ENCODE measurements around the gene TAX1BP1. TPM values are rescaled to one million over a fixed set of nuclear protein-coding genes. Genes with fewer than 3 reads are reported as not detected.

TAX1BP1 gene
- polyA plus RNA-seq, 1 donor from 2014 or later = 115 TPM

- Histone ChIP-seq H3K4me2 (ENCODE audit: low read length) (no peak overlapping the region), H2AFZ (ENCODE audit: low read depth, low read length) (no peak overlapping the region), H3K9me3 (ENCODE audit: low read length) (no peaks in the 10 kb centered on the region), H3K4me3 (ENCODE audit: low read length) (no peak overlapping the region), H3K36me3 (ENCODE audit: insufficient read depth, low read length) (no peaks in the 10 kb centered on the region), H3K9ac (ENCODE audit: low read length) (no peak overlapping the region), H3K27ac (ENCODE audit: low read length) (no peak overlapping the region), H3K79me2 (replicated peaks; ENCODE audit: insufficient read depth, low read length) (no peaks in the 10 kb centered on the region), H4K20me1 (ENCODE audit: insufficient read depth) (no peaks in the 10 kb centered on the region), H3K9me2 (ENCODE audit: insufficient read depth, low read length) (no peaks in the 10 kb centered on the region), H3K27me3 (ENCODE audit: insufficient read depth, low read depth, low read length) (no peaks in the 10 kb centered on the region), H3F3A (ENCODE audit: insufficient read depth, low read length, poor library complexity, severe bottlenecking) (no peaks in the 10 kb centered on the region)
- TF ChIP-seq CTCF (IDR thresholded peaks at IDR 0.05; ENCODE audit: poor library complexity, severe bottlenecking) (no peak), TAF1 (IDR thresholded peaks at IDR 0.05; ENCODE audit: low read depth) (no peak), POLR2AphosphoS5 (IDR thresholded peaks at IDR 0.05) (no peak), REST (IDR thresholded peaks at IDR 0.05; ENCODE audit: borderline replicate concordance) (no peak), MXI1 (conservative IDR thresholded peaks at IDR 0.05; ENCODE audit: poor library complexity, severe bottlenecking) (no peak), EZH2 (IDR thresholded peaks at IDR 0.05; ENCODE audit: borderline replicate concordance, insufficient read depth, low read length, poor library complexity, severe bottlenecking) (no peak), EP300 (conservative IDR thresholded peaks at IDR 0.05; ENCODE audit: poor library complexity, severe bottlenecking) (no peak), RAD21 (conservative IDR thresholded peaks at IDR 0.05) (no peak), SMC3 (conservative IDR thresholded peaks at IDR 0.05; ENCODE audit: poor library complexity) (no peak)
Observed at GRCh38 chr7:27697861-27698430, 42.0 kb upstream of the TAX1BP1 start.

GRCh38 chr7:27699751-27700150, 40.2 kb upstream of the TAX1BP1 start:
- Histone ChIP-seq H4K20me1 (ENCODE audit: insufficient read depth) (no peaks in the 10 kb centered on the region), H3K27me3 (ENCODE audit: insufficient read depth, low read depth, low read length) (no peaks in the 10 kb centered on the region)
- no peak for TF ChIP-seq RAD21 (conservative IDR thresholded peaks at IDR 0.05)
- no peak for TF ChIP-seq POLR2AphosphoS5 (IDR thresholded peaks at IDR 0.05)
- no peak for TF ChIP-seq EZH2 (IDR thresholded peaks at IDR 0.05; ENCODE audit: borderline replicate concordance, insufficient read depth, low read length, poor library complexity, severe bottlenecking)
- no peak for TF ChIP-seq REST (IDR thresholded peaks at IDR 0.05; ENCODE audit: borderline replicate concordance)
- no peak for TF ChIP-seq SMC3 (conservative IDR thresholded peaks at IDR 0.05; ENCODE audit: poor library complexity)
- TF ChIP-seq CTCF (IDR thresholded peaks at IDR 0.05; ENCODE audit: poor library complexity, severe bottlenecking) = no peak
- TF ChIP-seq MXI1 (conservative IDR thresholded peaks at IDR 0.05; ENCODE audit: poor library complexity, severe bottlenecking) = no peak
- no peak for TF ChIP-seq TAF1 (IDR thresholded peaks at IDR 0.05; ENCODE audit: low read depth)
- no peak for TF ChIP-seq EP300 (conservative IDR thresholded peaks at IDR 0.05; ENCODE audit: poor library complexity, severe bottlenecking)

More at GRCh38 chr7:27699751-27700150, 40.2 kb upstream of the TAX1BP1 start:
- H3K4me3 ChIP-seq (ENCODE audit: low read length) = no peak overlapping the region
- H3K9ac ChIP-seq (ENCODE audit: low read length) = no peak overlapping the region
- no peaks in the 10 kb centered on the region for H3K79me2 ChIP-seq (replicated peaks; ENCODE audit: insufficient read depth, low read length)
- no peak overlapping the region for H3K27ac ChIP-seq (ENCODE audit: low read length)
- H3F3A ChIP-seq (ENCODE audit: insufficient read depth, low read length, poor library complexity, severe bottlenecking) = no peaks in the 10 kb centered on the region
- no peaks in the 10 kb centered on the region for H3K9me3 ChIP-seq (ENCODE audit: low read length)
- H2AFZ ChIP-seq (ENCODE audit: low read depth, low read length) = no peak overlapping the region
- no peaks in the 10 kb centered on the region for H3K9me2 ChIP-seq (ENCODE audit: insufficient read depth, low read length)
- H3K4me2 ChIP-seq (ENCODE audit: low read length) = no peak overlapping the region
- H3K36me3 ChIP-seq (ENCODE audit: insufficient read depth, low read length) = no peaks in the 10 kb centered on the region
